ENCODE measurements around the gene PLCXD3. TPM values are rescaled to one million over a fixed set of nuclear protein-coding genes. Genes with fewer than 3 reads are reported as not detected.

PLCXD3 gene
- total RNA-seq, 1 donor from 2014 or later, result 7.2 TPM

DNA sequence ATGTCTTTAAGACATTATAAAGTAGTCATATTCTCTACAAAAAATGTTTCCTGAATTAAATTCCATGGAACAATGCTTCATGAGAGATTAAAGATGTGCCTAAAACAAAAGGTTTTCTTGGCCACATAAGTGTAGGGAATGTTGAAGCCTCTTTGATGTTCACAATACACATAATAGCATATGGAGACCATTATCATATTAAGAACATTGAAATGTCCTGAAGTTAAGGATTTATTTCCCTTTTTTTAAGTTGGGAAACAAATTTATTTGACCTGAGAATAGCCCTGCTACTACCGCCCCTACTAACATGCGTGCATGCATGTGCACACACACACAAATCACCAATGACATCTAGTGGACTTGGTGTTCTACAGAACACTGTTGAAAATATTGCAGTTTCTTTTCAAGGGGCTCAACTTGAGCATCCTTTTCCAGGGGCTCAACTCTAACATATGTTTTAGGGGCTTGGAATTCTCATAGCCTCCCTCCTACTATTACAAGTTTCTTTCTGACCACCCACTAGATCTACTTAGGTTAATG lies 172.2 kb downstream of the PLCXD3 start:
- Histone ChIP-seq H3K27ac (no peak overlapping the region), H3K36me3 (no peaks in the 10 kb centered on the region), H3K9me3 (no peaks in the 10 kb centered on the region), H3K4me3 (no peak overlapping the region), H3K27me3 (no peaks in the 10 kb centered on the region), H3K4me1 (peaks cover 0 to 2% of the 10 kb centered on the region in 2 donors)
- DNase-seq (ENCODE audit: low spot score in 2 of 2), result no peak
- intact Hi-C loops (cut with DNase I), result no loop called here
- TF ChIP-seq, protein P1, sequence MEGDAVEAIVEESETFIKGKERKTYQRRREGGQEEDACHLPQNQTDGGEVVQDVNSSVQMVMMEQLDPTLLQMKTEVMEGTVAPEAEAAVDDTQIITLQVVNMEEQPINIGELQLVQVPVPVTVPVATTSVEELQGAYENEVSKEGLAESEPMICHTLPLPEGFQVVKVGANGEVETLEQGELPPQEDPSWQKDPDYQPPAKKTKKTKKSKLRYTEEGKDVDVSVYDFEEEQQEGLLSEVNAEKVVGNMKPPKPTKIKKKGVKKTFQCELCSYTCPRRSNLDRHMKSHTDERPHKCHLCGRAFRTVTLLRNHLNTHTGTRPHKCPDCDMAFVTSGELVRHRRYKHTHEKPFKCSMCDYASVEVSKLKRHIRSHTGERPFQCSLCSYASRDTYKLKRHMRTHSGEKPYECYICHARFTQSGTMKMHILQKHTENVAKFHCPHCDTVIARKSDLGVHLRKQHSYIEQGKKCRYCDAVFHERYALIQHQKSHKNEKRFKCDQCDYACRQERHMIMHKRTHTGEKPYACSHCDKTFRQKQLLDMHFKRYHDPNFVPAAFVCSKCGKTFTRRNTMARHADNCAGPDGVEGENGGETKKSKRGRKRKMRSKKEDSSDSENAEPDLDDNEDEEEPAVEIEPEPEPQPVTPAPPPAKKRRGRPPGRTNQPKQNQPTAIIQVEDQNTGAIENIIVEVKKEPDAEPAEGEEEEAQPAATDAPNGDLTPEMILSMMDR (IDR thresholded peaks at IDR 0.05), result no peak

DNA sequence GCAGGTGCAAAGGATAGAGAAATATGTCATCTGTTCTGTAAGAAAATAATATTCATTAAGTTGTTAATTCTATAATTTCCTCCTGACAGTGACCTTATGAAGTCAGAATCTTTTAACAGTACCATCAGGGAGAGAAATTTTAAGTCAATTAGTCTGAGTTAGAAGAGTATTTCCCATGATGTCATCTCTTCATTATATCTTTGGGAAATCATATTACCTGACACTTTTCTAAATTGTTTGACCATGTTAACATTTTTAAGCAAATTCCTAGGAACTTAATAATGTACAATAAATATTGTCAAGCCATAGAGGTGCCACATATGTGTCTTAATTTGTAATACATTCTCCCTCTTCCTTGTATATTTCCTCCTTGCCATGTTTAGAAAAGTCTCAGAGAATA lies 172.7 kb downstream of the PLCXD3 start:
- no peaks in the 10 kb centered on the region for H3K9me3 ChIP-seq
- no peak for DNase-seq (ENCODE audit: low spot score in 2 of 2)
- peaks cover 0 to 2% of the 10 kb centered on the region in 2 donors for H3K4me1 ChIP-seq
- H3K27me3 ChIP-seq, result no peaks in the 10 kb centered on the region
- TF ChIP-seq, protein P1 (IDR thresholded peaks at IDR 0.05), result no peak
- no peak overlapping the region for H3K27ac ChIP-seq
- no peak overlapping the region for H3K4me3 ChIP-seq
- intact Hi-C loops (cut with DNase I), result no loop called here
- H3K36me3 ChIP-seq, result no peaks in the 10 kb centered on the region

DNA sequence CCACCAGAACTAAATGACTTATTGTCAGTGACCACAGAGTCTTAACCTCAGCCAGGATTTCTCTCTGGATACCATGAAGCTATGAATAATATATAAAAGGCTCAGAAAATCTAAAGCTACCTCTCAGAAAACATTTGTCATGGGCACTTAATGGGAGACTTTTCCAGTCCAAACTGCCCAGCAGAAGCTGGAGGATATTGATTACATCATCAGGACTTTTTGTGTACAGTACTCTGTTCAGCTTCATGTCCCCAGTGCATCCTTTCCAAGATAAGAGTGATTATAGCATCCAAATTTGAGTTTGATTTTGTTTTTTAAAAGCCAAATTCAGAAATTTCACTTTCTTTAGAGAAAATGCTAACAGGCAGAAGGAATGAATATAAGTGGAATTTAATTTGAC lies 173.2 kb downstream of the PLCXD3 start:
- no peak for DNase-seq (ENCODE audit: low spot score in 2 of 2)
- TF ChIP-seq, protein P1 (IDR thresholded peaks at IDR 0.05), result no peak
- Histone ChIP-seq H3K27ac (no peak overlapping the region), H3K9me3 (no peaks in the 10 kb centered on the region), H3K36me3 (no peaks in the 10 kb centered on the region), H3K4me1 (peaks cover 0 to 2% of the 10 kb centered on the region in 2 donors), H3K27me3 (no peaks in the 10 kb centered on the region), H3K4me3 (no peak overlapping the region)
- intact Hi-C loops (cut with DNase I), result no loop called here

DNA sequence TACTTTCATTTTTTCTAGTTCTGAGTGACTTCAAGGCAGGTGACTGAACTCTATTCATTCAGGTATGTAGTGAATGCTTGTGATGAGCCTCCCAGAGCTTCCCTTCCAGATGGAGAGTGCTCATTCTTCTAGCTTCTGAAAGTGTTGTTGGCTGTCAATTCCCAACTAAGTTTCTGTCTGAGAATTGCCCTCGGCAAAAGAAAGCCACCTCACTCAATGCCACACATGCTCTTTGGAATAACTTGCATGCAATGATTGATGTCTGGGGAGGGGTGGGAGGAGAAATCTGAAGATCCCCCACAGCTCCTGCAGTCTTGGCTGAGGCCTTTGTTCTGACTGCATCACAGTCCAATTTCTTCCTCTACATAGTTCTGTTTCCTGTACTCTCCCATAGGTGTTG lies 173.9 kb downstream of the PLCXD3 start:
- Histone ChIP-seq H3K4me3 (no peak overlapping the region), H3K27ac (no peak overlapping the region), H3K36me3 (no peaks in the 10 kb centered on the region), H3K4me1 (peaks cover 0 to 2% of the 10 kb centered on the region in 2 donors), H3K27me3 (no peaks in the 10 kb centered on the region), H3K9me3 (no peaks in the 10 kb centered on the region)
- intact Hi-C loops (cut with DNase I), result no loop called here
- TF ChIP-seq, protein P1 (IDR thresholded peaks at IDR 0.05), result no peak
- no peak for DNase-seq (ENCODE audit: low spot score in 2 of 2)

DNA sequence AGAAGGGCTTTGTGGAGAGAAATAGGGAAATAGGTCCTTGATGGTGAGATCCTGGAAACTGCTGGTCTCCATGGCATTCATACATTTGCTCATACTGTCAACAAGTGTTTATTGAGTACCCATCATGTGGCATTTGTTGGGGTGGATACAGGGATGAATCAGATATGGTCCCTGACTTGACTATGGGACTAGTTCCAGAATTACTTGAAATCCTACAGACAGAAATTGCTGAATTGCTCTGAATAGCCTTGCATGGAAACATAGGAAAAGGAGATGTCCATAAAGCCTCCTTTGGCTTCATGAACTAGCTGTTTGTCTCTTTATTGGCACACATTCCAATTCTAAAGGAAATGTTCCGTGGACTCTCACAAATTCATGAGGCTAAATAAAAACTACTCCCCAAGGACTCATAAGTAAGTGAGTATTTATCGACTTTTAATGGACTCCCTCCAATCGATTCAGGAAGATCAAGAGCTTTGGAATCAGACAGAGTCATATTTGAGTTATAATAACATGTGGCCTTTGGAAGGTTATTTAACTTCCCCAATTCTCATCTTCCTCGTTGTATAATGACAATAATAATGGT lies 174.7 kb downstream of the PLCXD3 start:
- Histone ChIP-seq H3K27ac (no peak overlapping the region), H3K27me3 (no peaks in the 10 kb centered on the region), H3K9me3 (no peaks in the 10 kb centered on the region), H3K4me1 (peaks cover 0 to 2% of the 10 kb centered on the region in 2 donors), H3K36me3 (no peaks in the 10 kb centered on the region), H3K4me3 (no peak overlapping the region)
- no peak for DNase-seq (ENCODE audit: low spot score in 2 of 2)
- TF ChIP-seq, protein P1 (IDR thresholded peaks at IDR 0.05), result no peak
- intact Hi-C loops (cut with DNase I), result no loop called here

All from ascending aorta (tissue), 2 donors.